Neural cell (in vitro differentiated cells): ENCODE data around the gene MBD2. TPM values are rescaled to one million over a fixed set of nuclear protein-coding genes. Genes with fewer than 3 reads are reported as not detected.

Experiments
- H2AFZ ChIP-seq: fragments of 200-600, 300-800 bp; sonication (generic), shearing (Covaris generic); 2 replicates; pipeline ENCODE4 v1.6.0; 2014; ENCODE audit warnings: low read depth, mild to moderate bottlenecking, antibody characterized with exemption, low read length, moderate library complexity
- H3F3A ChIP-seq: fragments of 200-600 bp; shearing (Covaris generic); 2 replicates; pipeline ENCODE4 v1.6.1; 2016; ENCODE audit warnings: mild to moderate bottlenecking, moderate library complexity, mixed read lengths, antibody characterized with exemption, low read length; ENCODE audit not compliant: insufficient read depth, poor library complexity, severe bottlenecking
- H3K27ac ChIP-seq: fragments of 200-600, 300-800 bp; sonication (generic), shearing (Covaris generic); 2 replicates; pipeline ENCODE4 v1.5.1; 2014; ENCODE audit warnings: mild to moderate bottlenecking, low read length, moderate library complexity
- H3K27me3 ChIP-seq: fragments of 300-800, 200-600 bp; sonication (generic), shearing (Covaris generic); 2 replicates; pipeline ENCODE4 v1.6.0; 2014; ENCODE audit warnings: mild to moderate bottlenecking, low read depth, low read length, moderate library complexity; ENCODE audit not compliant: insufficient read depth
- H3K36me3 ChIP-seq: fragments of 300-800, 200-600 bp; sonication (generic), shearing (Covaris generic); 2 replicates; pipeline ENCODE4 v1.5.1; 2014; ENCODE audit warnings: mild to moderate bottlenecking, antibody characterized with exemption, low read length, moderate library complexity; ENCODE audit not compliant: insufficient read depth
- H3K4me2 ChIP-seq: fragments of 300-800, 200-600 bp; sonication (generic), shearing (Covaris generic); 2 replicates; pipeline ENCODE4 v1.6.0; 2014; ENCODE audit warnings: mild to moderate bottlenecking, low read length
- H3K4me3 ChIP-seq: fragments of 300-800, 200-600 bp; sonication (generic), shearing (Covaris generic); 2 replicates; pipeline ENCODE4 v1.5.1; 2014; ENCODE audit warnings: mild to moderate bottlenecking, low read length, moderate library complexity
- H3K79me2 ChIP-seq: fragments of 200-600 bp; shearing (Covaris generic); replicated peaks from 2 replicates; pipeline ENCODE4 v1.6.0; 2014; ENCODE audit warnings: mild to moderate bottlenecking, low read length, moderate library complexity; ENCODE audit not compliant: insufficient read depth
- H3K9ac ChIP-seq: fragments of 300-800, 200-600 bp; sonication (generic), shearing (Covaris generic); 2 replicates; pipeline ENCODE4 v1.6.1; 2016; ENCODE audit warnings: mild to moderate bottlenecking, low read length, mixed read lengths
- H3K9me2 ChIP-seq: fragments of 200-600 bp; shearing (Covaris generic); 2 replicates; pipeline ENCODE4 v1.6.1; 2016; ENCODE audit warnings: mild to moderate bottlenecking, low read length, mixed read lengths; ENCODE audit not compliant: insufficient read depth
- H3K9me3 ChIP-seq: fragments of 200-600, 300-800 bp; sonication (generic), shearing (Covaris generic); 2 replicates; pipeline ENCODE4 v1.6.1; 2016; ENCODE audit warnings: mild to moderate bottlenecking, mixed run types, low read length, moderate library complexity, mixed read lengths
- H4K20me1 ChIP-seq: fragments of 200-600 bp; shearing (Covaris generic); 2 replicates; pipeline ENCODE4 v1.6.1; 2016; ENCODE audit warnings: mild to moderate bottlenecking, mixed run types; ENCODE audit not compliant: insufficient read depth
- CTCF ChIP-seq: fragments of 450-650 bp; IDR thresholded peaks from 2 replicates; pipeline ENCODE4 v1.5.1; 2014; ENCODE audit warnings: antibody characterized with exemption, mild to moderate bottlenecking, moderate library complexity; ENCODE audit not compliant: poor library complexity, severe bottlenecking
- EP300 ChIP-seq: fragments of 450-650 bp; conservative IDR thresholded peaks from 2 replicates; pipeline ENCODE4 v1.6.1; 2014; ENCODE audit warnings: antibody characterized with exemption, mild to moderate bottlenecking, moderate library complexity; ENCODE audit not compliant: poor library complexity, severe bottlenecking
- EZH2 ChIP-seq: fragments of 200-600, 300-800 bp; shearing (Covaris generic), sonication (generic); IDR thresholded peaks from 2 replicates; pipeline ENCODE4 v1.6.1; 2014; ENCODE audit warnings: antibody characterized with exemption, low read length, borderline replicate concordance, mild to moderate bottlenecking; ENCODE audit not compliant: insufficient read depth, poor library complexity, severe bottlenecking
- MXI1 ChIP-seq: fragments of 450-650 bp; conservative IDR thresholded peaks from 2 replicates; pipeline ENCODE4 v1.6.1; 2014; ENCODE audit warnings: antibody characterized with exemption, mild to moderate bottlenecking; ENCODE audit not compliant: poor library complexity, severe bottlenecking
- POLR2AphosphoS5 ChIP-seq: IDR thresholded peaks from 2 replicates; pipeline ENCODE4 v1.6.1; 2012
- RAD21 ChIP-seq: fragments of 450-650 bp; conservative IDR thresholded peaks from 2 replicates; pipeline ENCODE4 v1.6.1; 2014; ENCODE audit warnings: antibody characterized with exemption, mild to moderate bottlenecking, moderate library complexity
- REST ChIP-seq: IDR thresholded peaks from 2 replicates; pipeline ENCODE4 v1.6.1; 2012; ENCODE audit warnings: borderline replicate concordance
- SMC3 ChIP-seq: fragments of 450-650 bp; conservative IDR thresholded peaks from 2 replicates; pipeline ENCODE4 v1.6.1; 2014; ENCODE audit warnings: antibody characterized with exemption, mild to moderate bottlenecking, moderate library complexity; ENCODE audit not compliant: poor library complexity
- TAF1 ChIP-seq: IDR thresholded peaks from 2 replicates; pipeline ENCODE4 v1.6.1; 2012; ENCODE audit warnings: low read depth
- polyA plus RNA-seq: library from polyadenylated mRNA; depleted of rRNA; stranded (reverse); fragments of >200 nt; gene quantifications from 2 replicates; pipeline ENCODE4 v1.2.3, GENCODE V29; 2014

The MBD2 gene
- polyA plus RNA-seq, 1 donor from 2014 or later: 16.4 TPM

GRCh38 chr18:54141041-54141608 is 83.3 kb downstream of the MBD2 start:
- no peak overlapping the region for H2AFZ ChIP-seq
- TF ChIP-seq REST (no peak), MXI1 (no peak), CTCF (no peak), RAD21 (no peak), EZH2 (no peak), SMC3 (no peak), TAF1 (no peak), POLR2AphosphoS5 (no peak), EP300 (no peak)
- no peak overlapping the region for H3K4me3 ChIP-seq
- H3K9me2 ChIP-seq: no peaks in the 10 kb centered on the region
- peaks cover 8% of the 10 kb centered on the region for H3K9me3 ChIP-seq
- no peak overlapping the region for H3K27ac ChIP-seq
- H3K36me3 ChIP-seq: no peaks in the 10 kb centered on the region
- H4K20me1 ChIP-seq: no peaks in the 10 kb centered on the region
- no peaks in the 10 kb centered on the region for H3K79me2 ChIP-seq
- H3F3A ChIP-seq: no peaks in the 10 kb centered on the region
- no peaks in the 10 kb centered on the region for H3K27me3 ChIP-seq
- no peak overlapping the region for H3K4me2 ChIP-seq
- H3K9ac ChIP-seq: no peak overlapping the region

GRCh38 chr18:54140641-54141040 is 83.8 kb downstream of the MBD2 start:
- TF ChIP-seq CTCF (no peak), POLR2AphosphoS5 (no peak), TAF1 (no peak), REST (no peak), SMC3 (no peak), EP300 (no peak), MXI1 (no peak), RAD21 (no peak), EZH2 (no peak)
- Histone ChIP-seq H3F3A (no peaks in the 10 kb centered on the region), H2AFZ (no peak overlapping the region), H3K36me3 (no peaks in the 10 kb centered on the region), H3K9ac (no peak overlapping the region), H3K9me2 (no peaks in the 10 kb centered on the region), H3K9me3 (peaks cover 8% of the 10 kb centered on the region), H3K4me3 (no peak overlapping the region), H3K27me3 (no peaks in the 10 kb centered on the region), H3K4me2 (no peak overlapping the region), H3K27ac (no peak overlapping the region), H3K79me2 (no peaks in the 10 kb centered on the region), H4K20me1 (no peaks in the 10 kb centered on the region)
